SK-N-SH (cell line): Measurements from ENCODE around the gene EEFSEC. TPM values are rescaled to one million over a fixed set of nuclear protein-coding genes. Genes with fewer than 3 reads are reported as not detected.

Source experiments
- CTCF ChIA-PET: fragments of 300-600, 350-600 bp; formaldehyde crosslinking; extraction: SDS; loops from one replicate; lab custom pipeline; 2021; lab: Yijun Ruan, JAX
- POLR2A ChIA-PET: fragments of 350-600 bp; sonication (Branson Sonifier 250); formaldehyde crosslinking; extraction: SDS; loops from one replicate; lab custom pipeline; 2020; ENCODE audit warnings: antibody characterized with exemption, inconsistent platforms; lab: Yijun Ruan, JAX
- DNase-seq: peaks from one replicate; pipeline ENCODE4 v3.0.0; 2012
- H2AFZ ChIP-seq: fragments of 200-600 bp; sonication (generic); 2 replicates; pipeline ENCODE4 v1.8.1; 2016; ENCODE audit warnings: antibody characterized with exemption, mild to moderate bottlenecking, low read depth
- H3F3A ChIP-seq: fragments of 200-600 bp; sonication (generic); replicated peaks from 2 replicates; pipeline ENCODE3; 2016; ENCODE audit warnings: antibody characterized with exemption, mild to moderate bottlenecking; ENCODE audit not compliant: insufficient read depth
- H3K27ac ChIP-seq, 2 experiments: fragments of 200-500 bp in 1 of 2; fragments of 200-600 bp in 1 of 2; sonication (Bioruptor generic) in 1 of 2; sonication (generic), shearing (Covaris generic) in 1 of 2; 2 replicates each; pipeline versions ENCODE4 v1.5.1 to v1.6.1; 2014 to 2016; ENCODE audit warnings: low read depth in 2 of 2, inconsistent platforms in 1 of 2, low read length in 1 of 2, mild to moderate bottlenecking in 1 of 2, mixed read lengths in 1 of 2
- H3K27me3 ChIP-seq: fragments of 200-600 bp; sonication (generic), shearing (Covaris generic); 2 replicates; pipeline ENCODE4 v1.6.1; 2016; ENCODE audit warnings: mixed run types; ENCODE audit not compliant: insufficient read depth
- H3K36me3 ChIP-seq, 2 experiments: fragments of 200-500 bp in 1 of 2; fragments of 200-600 bp in 1 of 2; sonication (Bioruptor generic) in 1 of 2; sonication (generic) in 1 of 2; replicated peaks in 1 of 2; 2 replicates each; pipeline versions ENCODE3 to v1.5.1; 2014 to 2016; ENCODE audit warnings: low read length in 1 of 2, mild to moderate bottlenecking in 1 of 2; ENCODE audit not compliant: insufficient read depth in 2 of 2, control insufficient read depth in 1 of 2
- H3K4me1 ChIP-seq, 2 experiments: fragments of 200-500 bp in 1 of 2; fragments of 200-600 bp in 1 of 2; sonication (Bioruptor generic) in 1 of 2; sonication (generic), shearing (Covaris generic) in 1 of 2; 2 replicates each; pipeline versions ENCODE4 v1.5.1 to v1.6.1; 2014 to 2016; ENCODE audit warnings: low read depth in 1 of 2, low read length in 1 of 2, mixed run types in 1 of 2; ENCODE audit not compliant: insufficient read depth in 2 of 2, control insufficient read depth in 1 of 2
- H3K4me2 ChIP-seq: fragments of 200-600 bp; sonication (generic), shearing (Covaris generic); 2 replicates; pipeline ENCODE4 v1.6.1; 2017; ENCODE audit warnings: mixed run types
- H3K4me3 ChIP-seq, 2 experiments: fragments of 200-500 bp in 1 of 2; fragments of 200-600 bp in 1 of 2; sonication (Bioruptor generic) in 1 of 2; sonication (generic), shearing (Covaris generic) in 1 of 2; 2 replicates each; pipeline versions ENCODE4 v1.5.1 to v1.8.1; 2014 to 2016; ENCODE audit warnings: low read depth in 2 of 2, inconsistent platforms in 1 of 2, low read length in 1 of 2, mild to moderate bottlenecking in 1 of 2, mixed read lengths in 1 of 2, moderate library complexity in 1 of 2
- H3K79me2 ChIP-seq: fragments of 200-600 bp; sonication (generic); 2 replicates; pipeline ENCODE4 v1.8.1; 2017; ENCODE audit warnings: mild to moderate bottlenecking; ENCODE audit not compliant: insufficient read depth
- H3K9ac ChIP-seq: fragments of 200-600 bp; sonication (generic); 2 replicates; pipeline ENCODE4 v1.6.1; 2017; ENCODE audit warnings: mixed run types
- H3K9me2 ChIP-seq: fragments of 200-600 bp; sonication (generic); 2 replicates; pipeline ENCODE4 v1.6.1; 2017; ENCODE audit warnings: mixed run types
- H3K9me3 ChIP-seq: fragments of 200-600 bp; sonication (generic); 2 replicates; pipeline ENCODE4 v1.6.1; 2017; ENCODE audit warnings: mixed run types, mild to moderate bottlenecking, moderate library complexity
- H4K20me1 ChIP-seq: fragments of 200-600 bp; sonication (generic); 2 replicates; pipeline ENCODE4 v1.6.1; 2017; ENCODE audit warnings: mild to moderate bottlenecking, mixed run types; ENCODE audit not compliant: insufficient read depth
- CHD2 ChIP-seq: fragments of 150-350 bp; IDR thresholded peaks from 2 replicates; pipeline ENCODE4 v1.6.1; 2018; ENCODE audit warnings: low read length; ENCODE audit not compliant: partially characterized antibody
- CTCF ChIP-seq: fragments of 200-600 bp; sonication (generic); IDR thresholded peaks from 2 replicates; pipeline ENCODE4 v1.6.1; 2017; ENCODE audit warnings: antibody characterized with exemption, mild to moderate bottlenecking, moderate library complexity
- EP300 ChIP-seq, 2 experiments: IDR thresholded peaks; 2 replicates each; pipeline versions ENCODE4 v1.4.0 to v1.6.1; 2012; ENCODE audit warnings: borderline replicate concordance in 1 of 2, low read depth in 1 of 2, low read length in 1 of 2
- EZH2phosphoT487 ChIP-seq: fragments of 200-600 bp; sonication (generic); IDR thresholded peaks from 2 replicates; pipeline ENCODE4 v1.6.1; 2017; ENCODE audit warnings: low read depth, mixed run types, mild to moderate bottlenecking, antibody characterized with exemption, moderate library complexity, borderline replicate concordance
- GATA2 ChIP-seq: sonication (generic); formaldehyde crosslinking; IDR thresholded peaks from 2 replicates; pipeline ENCODE4 v1.5.0; 2020; ENCODE audit warnings: mild to moderate bottlenecking, missing genetic modification reagents
- IRF3 ChIP-seq: fragments of 150-350 bp; IDR thresholded peaks from 2 replicates; pipeline ENCODE4 v1.6.1; 2016; ENCODE audit warnings: mild to moderate bottlenecking, low read depth, low read length
- JUND ChIP-seq: IDR thresholded peaks from 2 replicates; pipeline ENCODE4 v1.4.0; 2012
- MAX ChIP-seq: IDR thresholded peaks from 2 replicates; pipeline ENCODE4 v1.4.0; 2012; ENCODE audit warnings: low read depth
- MEF2A ChIP-seq: IDR thresholded peaks from 2 replicates; pipeline ENCODE4 v1.4.0; 2012; ENCODE audit warnings: low read depth, borderline replicate concordance
- MXI1 ChIP-seq: IDR thresholded peaks from 2 replicates; pipeline ENCODE4 v1.6.1; 2012; ENCODE audit warnings: mild to moderate bottlenecking, low read depth, low read length, improper control_type of control experiment
- PBX3 ChIP-seq: IDR thresholded peaks from 2 replicates; pipeline ENCODE4; 2012
- POLR2AphosphoS5 ChIP-seq: IDR thresholded peaks from 2 replicates; pipeline ENCODE4 v1.6.1; 2012; ENCODE audit warnings: low read depth, low read length
- RAD21 ChIP-seq: IDR thresholded peaks from 2 replicates; pipeline ENCODE4 v1.6.1; 2012; ENCODE audit warnings: mild to moderate bottlenecking, low read length
- RCOR1 ChIP-seq: fragments of 150-350 bp; IDR thresholded peaks from 2 replicates; pipeline ENCODE4 v1.6.1; 2017; ENCODE audit warnings: antibody characterized with exemption, low read length
- REST ChIP-seq: IDR thresholded peaks from 2 replicates; pipeline ENCODE4 v1.6.1; 2012; ENCODE audit warnings: mild to moderate bottlenecking, low read depth, low read length, moderate library complexity
- RXRA ChIP-seq: IDR thresholded peaks from 2 replicates; pipeline ENCODE4 v1.4.0; 2012; ENCODE audit warnings: low read depth, mild to moderate bottlenecking, borderline replicate concordance
- USF1 ChIP-seq: IDR thresholded peaks from 2 replicates; pipeline ENCODE4 v1.4.0; 2012; ENCODE audit warnings: low read depth, borderline replicate concordance
- WGBS: methylation state at CpG from one replicate; pipeline ENCODE4 v1.1.6; 2017; ENCODE audit warnings: low lambda C conversion rate; 5-methylcytosine and 5-hydroxymethylcytosine counted together
- polyA plus RNA-seq, 3 experiments: library from polyadenylated mRNA; depleted of rRNA; stranded (reverse); fragments of >200 nt; gene quantifications; 2 replicates each; pipeline ENCODE4 v1.2.3, GENCODE V29; 2012

The EEFSEC gene
- polyA plus RNA-seq, 1 of the 3 experiments (the other 2 are of a cell fraction), result 12.4 TPM

GRCh38 chr3:128312271-128312670 is 159.0 kb downstream of the EEFSEC start:
- Histone ChIP-seq H3K4me3 (no peak overlapping the region), H3K9me2 (no peaks in the 10 kb centered on the region), H3K9ac (no peak overlapping the region), H3K4me2 (no peak overlapping the region), H2AFZ (no peak overlapping the region), H3K36me3 (no peaks in the 10 kb centered on the region), H3K79me2 (no peaks in the 10 kb centered on the region), H3K27ac (no peak overlapping the region), H3K9me3 (no peaks in the 10 kb centered on the region), H4K20me1 (no peaks in the 10 kb centered on the region), H3F3A (no peaks in the 10 kb centered on the region), H3K4me1 (peaks cover 0 to 38% of the 10 kb centered on the region in 2 experiments; a peak in 2 of 4 replicates), H3K27me3 (no peaks in the 10 kb centered on the region)
- TF ChIP-seq CTCF (no peak), GATA2 (CRISPR knock-in tag) (no peak), MXI1 (no peak), EZH2phosphoT487 (no peak), RXRA (no peak), PBX3 (no peak), CHD2 (no peak), EP300 (IDR thresholded peaks at IDR 0.05; ENCODE audit: borderline replicate concordance in 1 of 2, low read depth in 1 of 2, low read length in 1 of 2) (no peak), JUND (no peak), USF1 (no peak), REST (no peak), MAX (no peak), IRF3 (no peak), MEF2A (no peak), POLR2AphosphoS5 (no peak), RAD21 (no peak), RCOR1 (no peak)
- POLR2A ChIA-PET, result interaction anchor here (0.9 kb wide), 1 partner anchor 177 kb away, joined by 4 read pairs; no protein-coding TSS in a partner anchor
- CTCF ChIA-PET, result interaction anchor here (0.5 to 1.7 kb wide), 6 partner anchors 10 to 186 kb away, joined by 3 to 7 read pairs (median 3); no protein-coding TSS in a partner anchor
- 98% methylated on average over 9 of the region's 10 CpGs for whole genome bisulfite sequencing
- no peak for DNase-seq
